ENCODE data around the gene SLC17A3. TPM values are rescaled to one million over a fixed set of nuclear protein-coding genes. Genes with fewer than 3 reads are reported as not detected.

The SLC17A3 gene
- total RNA-seq, 2 donors from 2014 or later, result not detected

DNA sequence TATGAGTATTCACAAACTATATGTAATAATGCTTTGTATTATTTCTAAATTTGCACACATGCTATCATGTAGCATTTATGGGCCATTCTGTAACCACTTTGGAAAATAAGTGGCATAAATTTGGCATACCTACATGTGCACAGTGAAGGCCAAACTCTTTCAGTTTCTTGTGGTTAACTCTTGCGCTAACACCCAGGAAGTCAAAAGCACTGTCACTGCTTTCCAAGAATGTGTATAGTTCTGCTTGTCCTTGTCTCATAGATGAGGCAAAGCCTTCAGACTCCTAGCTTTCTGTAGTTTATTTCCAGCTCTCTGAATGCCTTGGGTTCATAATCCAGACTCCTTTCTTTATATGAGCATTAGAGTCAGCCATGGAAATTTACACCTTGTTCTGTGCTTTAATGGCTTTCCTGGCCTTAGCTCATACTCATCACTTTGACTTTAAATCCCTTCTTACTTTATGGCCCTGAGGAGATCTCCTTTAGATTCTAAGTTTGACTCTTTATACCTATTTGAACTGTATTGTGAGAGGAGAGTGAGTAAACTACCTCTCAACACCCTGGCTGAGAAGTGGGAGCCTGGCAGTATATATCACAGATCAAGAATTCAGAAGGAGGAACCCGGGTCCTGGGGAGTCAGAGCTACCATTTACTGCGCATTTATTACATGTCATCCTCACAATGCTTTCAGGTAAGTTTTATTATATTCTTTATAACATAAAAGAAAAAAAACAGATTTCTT lies 949 bp upstream of the SLC17A3 start:
- TF ChIP-seq, protein P1, sequence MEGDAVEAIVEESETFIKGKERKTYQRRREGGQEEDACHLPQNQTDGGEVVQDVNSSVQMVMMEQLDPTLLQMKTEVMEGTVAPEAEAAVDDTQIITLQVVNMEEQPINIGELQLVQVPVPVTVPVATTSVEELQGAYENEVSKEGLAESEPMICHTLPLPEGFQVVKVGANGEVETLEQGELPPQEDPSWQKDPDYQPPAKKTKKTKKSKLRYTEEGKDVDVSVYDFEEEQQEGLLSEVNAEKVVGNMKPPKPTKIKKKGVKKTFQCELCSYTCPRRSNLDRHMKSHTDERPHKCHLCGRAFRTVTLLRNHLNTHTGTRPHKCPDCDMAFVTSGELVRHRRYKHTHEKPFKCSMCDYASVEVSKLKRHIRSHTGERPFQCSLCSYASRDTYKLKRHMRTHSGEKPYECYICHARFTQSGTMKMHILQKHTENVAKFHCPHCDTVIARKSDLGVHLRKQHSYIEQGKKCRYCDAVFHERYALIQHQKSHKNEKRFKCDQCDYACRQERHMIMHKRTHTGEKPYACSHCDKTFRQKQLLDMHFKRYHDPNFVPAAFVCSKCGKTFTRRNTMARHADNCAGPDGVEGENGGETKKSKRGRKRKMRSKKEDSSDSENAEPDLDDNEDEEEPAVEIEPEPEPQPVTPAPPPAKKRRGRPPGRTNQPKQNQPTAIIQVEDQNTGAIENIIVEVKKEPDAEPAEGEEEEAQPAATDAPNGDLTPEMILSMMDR (IDR thresholded peaks at IDR 0.05), result no peak
- Histone ChIP-seq H3K36me3 (no peaks in the 10 kb centered on the region), H3K27me3 (no peaks in the 10 kb centered on the region), H3K4me1 (no peaks in the 10 kb centered on the region), H3K4me3 (no peak overlapping the region), H3K9me3 (no peaks in the 10 kb centered on the region), H3K27ac (no peak overlapping the region)
- DNase-seq (ENCODE audit: low spot score), result no peak

DNA sequence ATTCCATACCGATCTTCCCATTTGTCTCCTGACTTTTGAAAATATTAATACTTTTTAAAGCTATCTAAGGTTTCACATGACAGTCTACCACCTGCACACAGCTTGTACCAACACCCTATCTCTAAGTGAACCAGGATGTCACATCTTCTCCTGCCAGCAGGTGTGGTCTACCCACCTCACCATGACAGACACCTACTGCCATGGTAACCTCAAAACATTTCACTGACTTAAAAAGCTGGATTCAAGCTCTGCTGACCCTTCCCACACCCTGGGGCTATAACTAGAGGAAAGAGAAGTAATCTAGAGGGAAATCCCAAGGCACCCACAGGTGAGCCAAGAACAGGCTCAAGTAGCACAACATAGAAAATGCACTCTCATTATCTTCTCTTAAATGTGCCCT lies 1.2 kb downstream of the SLC17A3 start:
- Histone ChIP-seq H3K4me1 (no peaks in the 10 kb centered on the region), H3K27me3 (no peaks in the 10 kb centered on the region), H3K4me3 (no peak overlapping the region), H3K36me3 (no peaks in the 10 kb centered on the region), H3K9me3 (no peaks in the 10 kb centered on the region), H3K27ac (no peak overlapping the region)
- no peak for DNase-seq (ENCODE audit: low spot score)
- TF ChIP-seq, protein P1 (IDR thresholded peaks at IDR 0.05), result no peak

DNA sequence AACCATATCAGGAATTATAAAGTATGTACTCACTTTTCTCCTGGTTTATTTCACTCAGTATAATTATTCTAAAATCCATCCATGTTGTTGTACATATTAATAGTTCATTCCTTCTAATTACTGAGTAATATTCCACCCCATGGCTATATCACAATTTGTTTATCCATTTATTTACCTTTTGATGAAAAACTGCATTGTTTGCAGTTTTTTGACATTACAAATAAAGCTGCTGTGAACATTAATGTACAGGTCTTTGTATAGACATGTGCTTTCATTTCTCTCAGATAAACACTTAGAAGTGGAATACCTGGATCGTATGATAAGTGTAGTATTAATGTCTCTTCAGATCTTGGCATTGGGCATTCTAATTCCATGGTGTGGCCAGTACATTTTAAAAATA lies 4.2 kb downstream of the SLC17A3 start:
- Histone ChIP-seq H3K27me3 (no peaks in the 10 kb centered on the region), H3K4me1 (no peaks in the 10 kb centered on the region), H3K27ac (no peak overlapping the region), H3K9me3 (no peaks in the 10 kb centered on the region), H3K36me3 (no peaks in the 10 kb centered on the region), H3K4me3 (no peak overlapping the region)
- TF ChIP-seq, protein P1 (IDR thresholded peaks at IDR 0.05), result no peak
- no peak for DNase-seq (ENCODE audit: low spot score)

DNA sequence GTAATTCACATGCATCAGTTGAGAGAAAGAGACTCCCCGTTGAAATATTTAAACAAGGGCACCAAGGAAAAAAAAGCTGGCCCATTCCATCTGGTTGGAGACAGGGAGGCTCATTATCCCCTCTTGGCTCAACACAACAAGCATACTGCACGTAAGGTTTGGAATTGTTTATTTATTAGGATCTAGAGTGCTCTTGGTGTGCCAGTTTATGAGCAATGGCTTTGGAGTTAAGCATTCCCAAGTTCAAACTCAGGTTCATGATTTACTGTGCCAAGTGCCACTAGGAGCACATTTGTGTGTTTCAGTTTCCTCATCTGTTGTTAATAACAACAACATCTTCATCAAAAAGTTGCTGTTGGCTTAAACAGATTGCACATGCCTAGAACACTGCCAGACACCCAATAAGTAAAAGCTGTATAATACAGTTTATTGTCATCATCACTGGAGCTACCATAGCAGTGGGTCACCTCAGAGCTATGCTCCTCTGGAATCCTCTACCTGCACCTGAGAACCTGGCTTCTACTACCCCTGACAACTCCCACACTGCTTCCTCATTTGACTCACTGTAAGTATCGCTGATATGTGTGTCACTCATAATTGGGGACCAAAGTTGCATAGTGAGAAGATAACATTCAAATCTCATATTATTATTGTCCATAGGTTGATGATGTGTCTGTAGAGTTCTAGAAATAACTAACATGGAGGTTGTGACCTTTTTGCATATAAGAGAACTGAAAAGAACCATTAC lies 5.4 kb downstream of the SLC17A3 start:
- no peaks in the 10 kb centered on the region for H3K9me3 ChIP-seq
- TF ChIP-seq, protein P1 (IDR thresholded peaks at IDR 0.05), result no peak
- H3K4me1 ChIP-seq, result no peaks in the 10 kb centered on the region
- H3K27me3 ChIP-seq, result no peaks in the 10 kb centered on the region
- no peak for DNase-seq (ENCODE audit: low spot score)
- no peak overlapping the region for H3K4me3 ChIP-seq
- no peaks in the 10 kb centered on the region for H3K36me3 ChIP-seq
- H3K27ac ChIP-seq, result no peak overlapping the region

DNA sequence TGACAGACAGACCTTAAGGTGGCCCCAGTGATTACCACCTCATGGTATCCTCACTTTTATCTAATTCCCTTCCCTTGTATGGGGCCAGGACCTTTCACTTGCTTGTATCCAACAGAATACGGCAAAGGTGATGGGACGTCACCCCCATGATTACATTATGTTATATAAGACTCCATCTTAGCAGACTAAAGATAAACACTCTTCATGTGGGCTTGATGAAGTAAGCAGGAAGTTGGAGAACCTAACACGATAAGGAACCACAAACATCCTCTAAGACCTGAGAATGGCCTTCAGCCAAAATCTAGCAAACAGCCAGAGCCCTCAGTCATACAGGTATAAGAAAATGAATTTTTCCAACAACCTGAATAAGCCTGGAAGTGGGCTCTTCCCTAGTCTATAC lies 8.0 kb downstream of the SLC17A3 start:
- no peak overlapping the region for H3K27ac ChIP-seq
- no peak for DNase-seq (ENCODE audit: low spot score)
- no peaks in the 10 kb centered on the region for H3K9me3 ChIP-seq
- no peaks in the 10 kb centered on the region for H3K4me1 ChIP-seq
- TF ChIP-seq, protein P1 (IDR thresholded peaks at IDR 0.05), result no peak
- H3K4me3 ChIP-seq, result no peak overlapping the region
- no peaks in the 10 kb centered on the region for H3K27me3 ChIP-seq
- no peaks in the 10 kb centered on the region for H3K36me3 ChIP-seq

Measured in right atrium auricular region (tissue), 2 donors.